ENCODE data around the gene LRP10. TPM values are rescaled to one million over a fixed set of nuclear protein-coding genes. Genes with fewer than 3 reads are reported as not detected.
"Not testable (repeated sequence)": the region's sequence is repeated elsewhere in the genome, so short reads cannot be mapped to it uniquely, and the experiment has no call there.

The LRP10 gene
- polyA plus RNA-seq, 4 donors: 83.8 to 104 (median 90.0) TPM

- DNase-seq (ENCODE audit: low read depth in 4 of 4, low spot score in 3 of 4): no peak
Observed at GRCh38 chr14:22856428-22856827, 15.1 kb upstream of the LRP10 start.

GRCh38 chr14:22860377-22860776, 11.2 kb upstream of the LRP10 start:
- not testable (repeated sequence) for DNase-seq (ENCODE audit: low read depth in 4 of 4, low spot score in 3 of 4)

- DNase-seq (ENCODE audit: low read depth in 4 of 4, low spot score in 3 of 4): no peak
Observed at GRCh38 chr14:22861651-22862050, 9.9 kb upstream of the LRP10 start.

- no peak for DNase-seq (ENCODE audit: low read depth in 4 of 4, low spot score in 3 of 4)
Observed at GRCh38 chr14:22864979-22865378, 6.6 kb upstream of the LRP10 start.

GRCh38 chr14:22865424-22866405, 5.8 kb upstream of the LRP10 start:
- no peak for DNase-seq (ENCODE audit: low read depth in 4 of 4, low spot score in 3 of 4)

GRCh38 chr14:22866874-22867273, 4.7 kb upstream of the LRP10 start:
- DNase-seq (ENCODE audit: low read depth in 4 of 4, low spot score in 3 of 4): no peak

GRCh38 chr14:22870811-22871223, 723 bp upstream of the LRP10 start:
- DNase-seq (ENCODE audit: low read depth in 4 of 4, low spot score in 3 of 4): no peak

- peak; percentile 85 to 90 (median 86) for DNase-seq (ENCODE audit: low read depth in 4 of 4, low spot score in 3 of 4)
Observed at GRCh38 chr14:22872033-22872832, 693 bp downstream of the LRP10 start.

- no peak for DNase-seq (ENCODE audit: low read depth in 4 of 4, low spot score in 3 of 4)
Observed at GRCh38 chr14:22872833-22873520, 1.4 kb downstream of the LRP10 start.

GRCh38 chr14:22875003-22875747, 3.6 kb downstream of the LRP10 start:
- no peak for DNase-seq (ENCODE audit: low read depth in 4 of 4, low spot score in 3 of 4)

- no peak for DNase-seq (ENCODE audit: low read depth in 4 of 4, low spot score in 3 of 4)
Observed at GRCh38 chr14:22875748-22876319, 4.3 kb downstream of the LRP10 start.

GRCh38 chr14:22877000-22877501, 5.5 kb downstream of the LRP10 start:
- DNase-seq (ENCODE audit: low read depth in 4 of 4, low spot score in 3 of 4): no peak

GRCh38 chr14:22878271-22879246, 7.0 kb downstream of the LRP10 start:
- DNase-seq (ENCODE audit: low read depth in 4 of 4, low spot score in 3 of 4): no peak

GRCh38 chr14:22882064-22882463, 10.5 kb downstream of the LRP10 start:
- DNase-seq (ENCODE audit: low read depth in 4 of 4, low spot score in 3 of 4): no peak

GRCh38 chr14:22882529-22883172, 11.1 kb downstream of the LRP10 start:
- DNase-seq (ENCODE audit: low read depth in 4 of 4, low spot score in 3 of 4): peak in 3 of 4 donors; percentile 66 to 68 (median 67)

- no peak for DNase-seq (ENCODE audit: low read depth in 4 of 4, low spot score in 3 of 4)
Observed at GRCh38 chr14:22883173-22883976, 11.8 kb downstream of the LRP10 start, which contains the start of gene REM2. TSS of gene REM2 (plus strand) at chr14:22883222. CDS start at chr14:22883288, 66 bp downstream.
